ENCODE results near the gene CDH24.
"Not testable (repeated sequence)": the region's sequence is repeated elsewhere in the genome, so short reads cannot be mapped to it uniquely, and the experiment has no call there.

DNA sequence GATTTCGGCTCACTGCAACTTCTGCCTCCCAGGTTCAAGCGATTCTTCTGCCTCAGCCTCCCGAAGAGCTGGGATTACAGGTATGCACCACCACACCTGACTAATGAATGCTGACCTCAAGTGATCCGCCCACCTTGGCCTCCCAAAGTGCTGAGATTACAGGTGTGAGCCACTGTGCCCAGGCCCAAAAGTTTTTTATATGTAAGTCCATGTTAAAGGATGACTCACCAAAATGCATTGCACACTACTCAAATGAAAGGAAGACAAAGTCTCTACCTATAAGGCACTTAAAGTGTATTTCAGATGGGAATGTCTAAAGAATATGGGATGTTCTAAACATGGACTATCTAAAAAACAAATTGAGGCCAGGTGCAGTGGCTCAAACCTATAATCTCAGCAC, 53.0 kb downstream of the CDH24 start:
- TF ChIP-seq, protein P1, sequence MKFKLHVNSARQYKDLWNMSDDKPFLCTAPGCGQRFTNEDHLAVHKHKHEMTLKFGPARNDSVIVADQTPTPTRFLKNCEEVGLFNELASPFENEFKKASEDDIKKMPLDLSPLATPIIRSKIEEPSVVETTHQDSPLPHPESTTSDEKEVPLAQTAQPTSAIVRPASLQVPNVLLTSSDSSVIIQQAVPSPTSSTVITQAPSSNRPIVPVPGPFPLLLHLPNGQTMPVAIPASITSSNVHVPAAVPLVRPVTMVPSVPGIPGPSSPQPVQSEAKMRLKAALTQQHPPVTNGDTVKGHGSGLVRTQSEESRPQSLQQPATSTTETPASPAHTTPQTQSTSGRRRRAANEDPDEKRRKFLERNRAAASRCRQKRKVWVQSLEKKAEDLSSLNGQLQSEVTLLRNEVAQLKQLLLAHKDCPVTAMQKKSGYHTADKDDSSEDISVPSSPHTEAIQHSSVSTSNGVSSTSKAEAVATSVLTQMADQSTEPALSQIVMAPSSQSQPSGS (CRISPR knock-in tag; IDR thresholded peaks at IDR 0.05; ENCODE audit: borderline replicate concordance, low read depth), result not testable (repeated sequence)
- TF ChIP-seq, protein P2, sequence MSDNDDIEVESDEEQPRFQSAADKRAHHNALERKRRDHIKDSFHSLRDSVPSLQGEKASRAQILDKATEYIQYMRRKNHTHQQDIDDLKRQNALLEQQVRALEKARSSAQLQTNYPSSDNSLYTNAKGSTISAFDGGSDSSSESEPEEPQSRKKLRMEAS (CRISPR knock-in tag; IDR thresholded peaks at IDR 0.05), result not testable (repeated sequence)
- TF ChIP-seq, protein P3, sequence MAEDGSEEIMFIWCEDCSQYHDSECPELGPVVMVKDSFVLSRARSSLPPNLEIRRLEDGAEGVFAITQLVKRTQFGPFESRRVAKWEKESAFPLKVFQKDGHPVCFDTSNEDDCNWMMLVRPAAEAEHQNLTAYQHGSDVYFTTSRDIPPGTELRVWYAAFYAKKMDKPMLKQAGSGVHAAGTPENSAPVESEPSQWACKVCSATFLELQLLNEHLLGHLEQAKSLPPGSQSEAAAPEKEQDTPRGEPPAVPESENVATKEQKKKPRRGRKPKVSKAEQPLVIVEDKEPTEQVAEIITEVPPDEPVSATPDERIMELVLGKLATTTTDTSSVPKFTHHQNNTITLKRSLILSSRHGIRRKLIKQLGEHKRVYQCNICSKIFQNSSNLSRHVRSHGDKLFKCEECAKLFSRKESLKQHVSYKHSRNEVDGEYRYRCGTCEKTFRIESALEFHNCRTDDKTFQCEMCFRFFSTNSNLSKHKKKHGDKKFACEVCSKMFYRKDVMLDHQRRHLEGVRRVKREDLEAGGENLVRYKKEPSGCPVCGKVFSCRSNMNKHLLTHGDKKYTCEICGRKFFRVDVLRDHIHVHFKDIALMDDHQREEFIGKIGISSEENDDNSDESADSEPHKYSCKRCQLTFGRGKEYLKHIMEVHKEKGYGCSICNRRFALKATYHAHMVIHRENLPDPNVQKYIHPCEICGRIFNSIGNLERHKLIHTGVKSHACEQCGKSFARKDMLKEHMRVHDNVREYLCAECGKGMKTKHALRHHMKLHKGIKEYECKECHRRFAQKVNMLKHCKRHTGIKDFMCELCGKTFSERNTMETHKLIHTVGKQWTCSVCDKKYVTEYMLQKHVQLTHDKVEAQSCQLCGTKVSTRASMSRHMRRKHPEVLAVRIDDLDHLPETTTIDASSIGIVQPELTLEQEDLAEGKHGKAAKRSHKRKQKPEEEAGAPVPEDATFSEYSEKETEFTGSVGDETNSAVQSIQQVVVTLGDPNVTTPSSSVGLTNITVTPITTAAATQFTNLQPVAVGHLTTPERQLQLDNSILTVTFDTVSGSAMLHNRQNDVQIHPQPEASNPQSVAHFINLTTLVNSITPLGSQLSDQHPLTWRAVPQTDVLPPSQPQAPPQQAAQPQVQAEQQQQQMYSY (CRISPR knock-in tag; IDR thresholded peaks at IDR 0.05), result not testable (repeated sequence)
- TF ChIP-seq, protein P4, sequence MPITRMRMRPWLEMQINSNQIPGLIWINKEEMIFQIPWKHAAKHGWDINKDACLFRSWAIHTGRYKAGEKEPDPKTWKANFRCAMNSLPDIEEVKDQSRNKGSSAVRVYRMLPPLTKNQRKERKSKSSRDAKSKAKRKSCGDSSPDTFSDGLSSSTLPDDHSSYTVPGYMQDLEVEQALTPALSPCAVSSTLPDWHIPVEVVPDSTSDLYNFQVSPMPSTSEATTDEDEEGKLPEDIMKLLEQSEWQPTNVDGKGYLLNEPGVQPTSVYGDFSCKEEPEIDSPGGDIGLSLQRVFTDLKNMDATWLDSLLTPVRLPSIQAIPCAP (CRISPR knock-in tag; IDR thresholded peaks at IDR 0.05), result not testable (repeated sequence)
- TF ChIP-seq, protein P5, sequence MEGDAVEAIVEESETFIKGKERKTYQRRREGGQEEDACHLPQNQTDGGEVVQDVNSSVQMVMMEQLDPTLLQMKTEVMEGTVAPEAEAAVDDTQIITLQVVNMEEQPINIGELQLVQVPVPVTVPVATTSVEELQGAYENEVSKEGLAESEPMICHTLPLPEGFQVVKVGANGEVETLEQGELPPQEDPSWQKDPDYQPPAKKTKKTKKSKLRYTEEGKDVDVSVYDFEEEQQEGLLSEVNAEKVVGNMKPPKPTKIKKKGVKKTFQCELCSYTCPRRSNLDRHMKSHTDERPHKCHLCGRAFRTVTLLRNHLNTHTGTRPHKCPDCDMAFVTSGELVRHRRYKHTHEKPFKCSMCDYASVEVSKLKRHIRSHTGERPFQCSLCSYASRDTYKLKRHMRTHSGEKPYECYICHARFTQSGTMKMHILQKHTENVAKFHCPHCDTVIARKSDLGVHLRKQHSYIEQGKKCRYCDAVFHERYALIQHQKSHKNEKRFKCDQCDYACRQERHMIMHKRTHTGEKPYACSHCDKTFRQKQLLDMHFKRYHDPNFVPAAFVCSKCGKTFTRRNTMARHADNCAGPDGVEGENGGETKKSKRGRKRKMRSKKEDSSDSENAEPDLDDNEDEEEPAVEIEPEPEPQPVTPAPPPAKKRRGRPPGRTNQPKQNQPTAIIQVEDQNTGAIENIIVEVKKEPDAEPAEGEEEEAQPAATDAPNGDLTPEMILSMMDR (IDR thresholded peaks at IDR 0.05), result not testable (repeated sequence)
- TF ChIP-seq, protein P6, sequence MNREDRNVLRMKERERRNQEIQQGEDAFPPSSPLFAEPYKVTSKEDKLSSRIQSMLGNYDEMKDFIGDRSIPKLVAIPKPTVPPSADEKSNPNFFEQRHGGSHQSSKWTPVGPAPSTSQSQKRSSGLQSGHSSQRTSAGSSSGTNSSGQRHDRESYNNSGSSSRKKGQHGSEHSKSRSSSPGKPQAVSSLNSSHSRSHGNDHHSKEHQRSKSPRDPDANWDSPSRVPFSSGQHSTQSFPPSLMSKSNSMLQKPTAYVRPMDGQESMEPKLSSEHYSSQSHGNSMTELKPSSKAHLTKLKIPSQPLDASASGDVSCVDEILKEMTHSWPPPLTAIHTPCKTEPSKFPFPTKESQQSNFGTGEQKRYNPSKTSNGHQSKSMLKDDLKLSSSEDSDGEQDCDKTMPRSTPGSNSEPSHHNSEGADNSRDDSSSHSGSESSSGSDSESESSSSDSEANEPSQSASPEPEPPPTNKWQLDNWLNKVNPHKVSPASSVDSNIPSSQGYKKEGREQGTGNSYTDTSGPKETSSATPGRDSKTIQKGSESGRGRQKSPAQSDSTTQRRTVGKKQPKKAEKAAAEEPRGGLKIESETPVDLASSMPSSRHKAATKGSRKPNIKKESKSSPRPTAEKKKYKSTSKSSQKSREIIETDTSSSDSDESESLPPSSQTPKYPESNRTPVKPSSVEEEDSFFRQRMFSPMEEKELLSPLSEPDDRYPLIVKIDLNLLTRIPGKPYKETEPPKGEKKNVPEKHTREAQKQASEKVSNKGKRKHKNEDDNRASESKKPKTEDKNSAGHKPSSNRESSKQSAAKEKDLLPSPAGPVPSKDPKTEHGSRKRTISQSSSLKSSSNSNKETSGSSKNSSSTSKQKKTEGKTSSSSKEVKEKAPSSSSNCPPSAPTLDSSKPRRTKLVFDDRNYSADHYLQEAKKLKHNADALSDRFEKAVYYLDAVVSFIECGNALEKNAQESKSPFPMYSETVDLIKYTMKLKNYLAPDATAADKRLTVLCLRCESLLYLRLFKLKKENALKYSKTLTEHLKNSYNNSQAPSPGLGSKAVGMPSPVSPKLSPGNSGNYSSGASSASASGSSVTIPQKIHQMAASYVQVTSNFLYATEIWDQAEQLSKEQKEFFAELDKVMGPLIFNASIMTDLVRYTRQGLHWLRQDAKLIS (CRISPR knock-in tag; IDR thresholded peaks at IDR 0.05; ENCODE audit: borderline replicate concordance), result not testable (repeated sequence)
- TF ChIP-seq, protein P7, sequence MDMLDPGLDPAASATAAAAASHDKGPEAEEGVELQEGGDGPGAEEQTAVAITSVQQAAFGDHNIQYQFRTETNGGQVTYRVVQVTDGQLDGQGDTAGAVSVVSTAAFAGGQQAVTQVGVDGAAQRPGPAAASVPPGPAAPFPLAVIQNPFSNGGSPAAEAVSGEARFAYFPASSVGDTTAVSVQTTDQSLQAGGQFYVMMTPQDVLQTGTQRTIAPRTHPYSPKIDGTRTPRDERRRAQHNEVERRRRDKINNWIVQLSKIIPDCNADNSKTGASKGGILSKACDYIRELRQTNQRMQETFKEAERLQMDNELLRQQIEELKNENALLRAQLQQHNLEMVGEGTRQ (CRISPR knock-in tag; IDR thresholded peaks at IDR 0.05), result not testable (repeated sequence)
- TF ChIP-seq, protein P8, sequence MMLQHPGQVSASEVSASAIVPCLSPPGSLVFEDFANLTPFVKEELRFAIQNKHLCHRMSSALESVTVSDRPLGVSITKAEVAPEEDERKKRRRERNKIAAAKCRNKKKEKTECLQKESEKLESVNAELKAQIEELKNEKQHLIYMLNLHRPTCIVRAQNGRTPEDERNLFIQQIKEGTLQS (CRISPR knock-in tag; conservative IDR thresholded peaks at IDR 0.05), result not testable (repeated sequence)
- TF ChIP-seq, protein P9, sequence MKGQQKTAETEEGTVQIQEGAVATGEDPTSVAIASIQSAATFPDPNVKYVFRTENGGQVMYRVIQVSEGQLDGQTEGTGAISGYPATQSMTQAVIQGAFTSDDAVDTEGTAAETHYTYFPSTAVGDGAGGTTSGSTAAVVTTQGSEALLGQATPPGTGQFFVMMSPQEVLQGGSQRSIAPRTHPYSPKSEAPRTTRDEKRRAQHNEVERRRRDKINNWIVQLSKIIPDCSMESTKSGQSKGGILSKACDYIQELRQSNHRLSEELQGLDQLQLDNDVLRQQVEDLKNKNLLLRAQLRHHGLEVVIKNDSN (CRISPR knock-in tag; IDR thresholded peaks at IDR 0.05), result not testable (repeated sequence)
- not testable (repeated sequence) for TF ChIP-seq CREB1 (CRISPR knock-in tag; IDR thresholded peaks at IDR 0.05); NR2C2 (CRISPR knock-in tag; IDR thresholded peaks at IDR 0.05); TEAD4 (CRISPR knock-in tag; IDR thresholded peaks at IDR 0.05); KAT7 (CRISPR knock-in tag; IDR thresholded peaks at IDR 0.05; ENCODE audit: borderline replicate concordance); FOXJ3 (CRISPR knock-in tag; IDR thresholded peaks at IDR 0.05; ENCODE audit: borderline replicate concordance)

All from WTC11 (cell line).